Hematopoietic multipotent progenitor cell (in vitro differentiated cells): ENCODE results near the gene MBD3. TPM values are rescaled to one million over a fixed set of nuclear protein-coding genes. Genes with fewer than 3 reads are reported as not detected.
A peak's percentile ranks its signal among the peaks of the same experiment; 100 is the strongest.

Experiments
- DNase-seq, 3 donors: peaks; one replicate each; pipeline ENCODE4 v3.0.0-alpha.2; 2011 to 2015; ENCODE audit warnings: low read depth in 2 of 3, low spot score in 2 of 3
- total RNA-seq: library from RNA; depleted of rRNA; stranded (reverse); fragments of >200 nt; gene quantifications from one replicate; pipeline ENCODE4 v1.2.3, GENCODE V29; 2012

MBD3 gene
- total RNA-seq, 1 donor: 80.2 TPM

DNA sequence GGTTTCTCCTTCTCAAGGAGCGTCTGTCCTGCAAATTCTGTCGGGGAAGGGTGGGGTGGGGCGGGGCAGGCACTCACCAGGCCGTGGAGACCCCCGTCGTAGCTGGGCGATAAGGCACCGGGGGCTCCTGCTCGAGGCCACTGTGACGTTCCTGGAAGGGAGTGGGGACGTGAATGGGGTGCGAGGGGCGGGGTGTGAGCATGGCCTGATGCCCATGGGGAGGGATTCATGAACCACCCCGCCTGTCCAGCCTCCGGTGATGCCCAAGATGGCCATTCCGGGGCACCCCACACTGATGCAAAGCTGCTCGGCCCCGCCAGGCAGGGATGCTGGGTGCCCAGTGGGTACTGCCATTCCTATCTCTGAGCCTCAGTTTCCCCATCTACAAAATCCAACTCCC is 27.0 kb upstream of the MBD3 start:
- DNase-seq: no peak

DNA sequence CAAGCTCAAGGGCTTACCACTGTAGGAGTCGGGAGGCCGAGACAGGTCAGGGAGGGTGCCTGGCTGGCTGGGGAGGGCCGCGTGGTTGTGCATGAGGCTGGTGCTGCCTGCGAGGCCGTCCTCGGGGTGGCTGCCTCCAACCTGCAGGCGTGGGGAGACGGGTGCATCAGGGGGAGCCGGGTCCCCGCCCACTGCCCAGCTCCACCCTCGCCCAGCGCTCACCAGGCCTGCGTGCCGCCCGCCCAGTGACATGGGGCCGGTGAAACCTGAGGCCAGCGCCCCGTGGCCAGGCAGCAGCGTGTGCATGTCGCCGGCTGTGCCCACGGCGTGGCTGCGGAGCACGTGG is 26.4 kb upstream of the MBD3 start:
- no peak for DNase-seq

DNA sequence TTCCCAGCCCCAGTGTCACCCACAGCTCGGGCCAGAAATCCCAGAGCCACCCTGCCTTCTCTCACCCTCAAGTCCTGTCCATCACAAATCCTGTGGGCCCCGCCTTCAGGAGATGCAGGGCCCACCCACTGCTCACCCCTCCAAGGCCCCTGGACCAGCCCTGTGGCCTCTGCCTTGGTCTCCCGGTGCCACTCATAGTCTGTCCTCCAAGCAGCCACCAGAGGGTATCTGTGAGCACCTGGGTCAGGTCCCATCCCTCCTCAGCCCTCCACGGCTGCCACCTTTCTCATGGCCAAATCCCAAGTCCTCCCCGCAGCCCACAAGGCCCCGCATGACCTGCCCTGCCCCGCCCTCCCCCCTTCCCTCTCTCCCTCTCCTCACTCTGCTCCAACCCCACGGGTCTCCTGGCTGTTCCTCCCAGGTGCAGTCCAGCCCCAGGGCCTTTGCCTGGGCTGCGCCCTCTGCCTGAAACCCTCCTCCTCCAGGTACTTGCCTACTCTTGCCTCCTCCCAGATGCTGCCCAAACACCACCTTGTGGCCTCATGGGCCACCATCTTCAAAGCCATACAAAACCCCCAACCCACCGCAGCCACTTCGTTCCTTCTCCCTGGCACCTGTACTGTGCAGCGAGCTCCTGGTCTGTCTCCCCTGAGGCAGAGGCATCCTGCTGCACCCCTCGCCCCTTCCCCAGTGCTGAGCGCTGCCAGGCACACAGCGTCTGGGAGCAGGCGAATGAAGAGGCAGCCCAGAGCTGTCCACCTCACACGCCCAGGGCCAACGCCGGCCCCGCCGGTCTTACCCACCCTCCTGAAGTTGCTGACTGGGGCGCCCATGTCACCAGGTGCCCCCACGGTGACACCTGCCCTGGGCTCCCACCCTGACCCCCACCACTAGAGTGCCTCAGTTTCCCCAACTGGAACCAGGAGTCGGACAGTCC is 25.8 kb upstream of the MBD3 start:
- DNase-seq: peak in 1 of 3 donors; percentile 37

DNA sequence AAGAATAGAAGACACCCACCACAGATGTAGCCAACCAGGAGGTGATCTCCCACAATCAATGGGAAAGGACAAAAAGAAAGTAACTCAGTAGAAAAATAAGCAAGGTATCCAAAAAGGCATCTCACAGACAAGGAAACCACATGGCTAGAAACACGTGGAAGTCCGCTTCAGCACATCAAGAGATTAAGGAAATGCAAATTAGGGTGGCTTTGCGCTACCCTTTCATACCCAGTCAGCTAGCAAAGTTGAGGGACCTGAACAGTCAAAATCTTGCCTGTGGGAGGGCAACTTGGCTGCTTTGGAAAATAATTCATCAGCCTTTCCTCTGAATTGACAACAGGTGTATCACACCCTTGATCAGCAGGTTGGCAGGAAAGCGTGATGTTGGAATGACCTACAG is 24.2 kb upstream of the MBD3 start:
- DNase-seq: no peak

DNA sequence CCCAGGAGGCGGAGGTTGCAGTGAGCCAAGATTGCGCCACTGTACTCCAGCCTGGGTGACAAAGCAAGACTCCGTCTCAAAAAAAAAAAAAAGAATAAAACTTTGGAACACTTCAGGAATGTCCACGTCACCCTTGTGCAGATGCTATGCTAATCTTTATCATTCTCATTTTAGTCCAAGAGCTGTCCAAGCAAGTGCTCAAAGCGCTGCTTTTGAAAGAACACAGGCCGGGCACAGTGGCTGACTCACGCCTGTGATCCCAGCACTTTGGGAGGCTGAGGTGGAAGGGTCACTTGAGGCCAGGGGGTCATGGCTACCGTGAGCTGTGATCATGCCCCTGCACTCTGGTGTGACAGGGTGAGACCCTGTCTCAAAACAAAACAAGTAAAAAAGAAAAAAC is 23.7 kb upstream of the MBD3 start:
- DNase-seq: no peak

DNA sequence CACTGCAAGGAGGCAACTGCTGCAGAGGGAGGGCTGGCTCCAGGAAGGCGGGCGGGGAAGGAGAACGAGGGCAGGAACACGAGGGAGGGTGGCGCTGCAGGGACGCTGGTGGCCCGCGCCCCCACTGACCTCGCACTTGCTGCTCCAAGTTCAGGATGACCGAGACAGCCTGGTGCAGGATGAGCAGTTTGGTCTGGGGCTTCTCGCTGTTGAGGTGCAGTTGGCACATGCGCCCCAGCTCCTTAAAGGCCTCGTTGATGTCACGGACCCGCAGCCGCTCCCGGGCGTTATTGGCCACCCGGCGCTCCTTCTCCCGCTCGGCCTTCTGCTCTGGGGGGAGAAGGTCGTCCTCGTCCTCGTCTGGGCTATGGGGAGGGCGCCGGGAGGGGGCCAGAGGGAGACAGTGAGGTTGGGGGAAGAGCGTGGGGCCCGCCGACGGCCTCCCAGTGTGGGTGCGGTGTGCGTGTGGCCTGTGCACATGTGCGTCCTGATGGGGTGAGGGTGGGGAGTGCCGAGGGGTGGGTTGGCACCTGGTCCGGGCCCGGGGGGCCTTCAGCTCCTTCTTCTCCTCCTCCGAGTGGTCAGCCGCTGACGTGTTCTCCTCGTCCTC is 22.6 kb upstream of the MBD3 start:
- DNase-seq: no peak

DNA sequence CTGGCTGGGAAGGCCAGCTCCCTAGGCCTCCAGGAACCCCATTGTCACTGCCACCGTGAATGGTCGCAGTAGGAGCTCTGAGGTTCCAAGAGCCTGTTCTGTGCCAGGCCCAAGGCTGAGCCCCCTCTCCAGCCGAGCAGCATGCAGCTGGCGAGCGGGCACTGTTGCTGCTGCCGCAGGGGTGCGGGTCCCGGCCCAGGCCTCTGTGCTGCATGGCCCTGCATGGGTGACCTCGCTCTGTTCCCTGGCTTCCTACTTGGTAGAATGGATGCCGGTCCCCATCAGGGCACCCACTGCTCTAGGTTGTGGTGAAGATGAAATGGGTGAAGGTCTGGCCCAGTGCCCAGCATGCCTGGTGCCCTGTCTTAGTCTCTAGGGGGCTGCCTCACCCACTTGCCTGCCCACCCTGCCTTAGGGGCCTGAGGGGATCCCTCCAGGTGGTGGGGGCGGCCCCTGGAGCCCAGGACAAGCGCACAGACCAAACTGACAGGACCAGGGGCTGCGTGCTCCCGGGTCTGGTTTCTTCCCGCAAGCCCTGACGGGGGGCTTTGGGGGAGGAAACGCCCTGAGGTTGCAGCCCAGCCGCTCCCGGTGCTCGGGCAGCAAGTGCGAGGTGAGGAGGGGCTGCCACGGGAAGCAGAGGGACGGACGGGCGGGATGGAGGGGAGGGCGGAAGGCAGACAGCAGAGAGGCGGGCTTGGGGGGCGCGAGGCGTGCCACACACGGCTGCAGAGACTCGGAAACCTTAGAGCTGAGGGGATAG is 21.3 kb upstream of the MBD3 start:
- no peak for DNase-seq

DNA sequence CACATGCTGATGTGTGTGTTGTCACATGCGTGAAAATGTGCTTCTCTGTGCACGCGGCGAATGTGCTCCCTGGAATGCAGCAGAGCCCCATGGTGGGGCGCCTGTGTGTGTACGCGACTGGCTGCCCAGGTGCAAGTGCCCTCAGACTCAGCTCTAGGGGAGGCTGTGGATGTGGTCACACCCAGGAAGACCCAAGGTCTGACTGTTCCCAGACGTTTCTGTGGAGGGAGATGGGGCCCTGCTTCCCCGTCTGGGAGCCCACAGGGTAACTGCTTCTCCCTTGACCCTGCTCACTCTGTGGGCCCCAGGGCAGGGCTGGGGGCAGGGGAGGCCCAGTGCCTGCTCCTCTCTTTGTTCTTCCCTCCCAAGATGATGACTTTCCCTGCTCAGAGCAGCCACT is 20.5 kb upstream of the MBD3 start:
- DNase-seq: no peak

DNA sequence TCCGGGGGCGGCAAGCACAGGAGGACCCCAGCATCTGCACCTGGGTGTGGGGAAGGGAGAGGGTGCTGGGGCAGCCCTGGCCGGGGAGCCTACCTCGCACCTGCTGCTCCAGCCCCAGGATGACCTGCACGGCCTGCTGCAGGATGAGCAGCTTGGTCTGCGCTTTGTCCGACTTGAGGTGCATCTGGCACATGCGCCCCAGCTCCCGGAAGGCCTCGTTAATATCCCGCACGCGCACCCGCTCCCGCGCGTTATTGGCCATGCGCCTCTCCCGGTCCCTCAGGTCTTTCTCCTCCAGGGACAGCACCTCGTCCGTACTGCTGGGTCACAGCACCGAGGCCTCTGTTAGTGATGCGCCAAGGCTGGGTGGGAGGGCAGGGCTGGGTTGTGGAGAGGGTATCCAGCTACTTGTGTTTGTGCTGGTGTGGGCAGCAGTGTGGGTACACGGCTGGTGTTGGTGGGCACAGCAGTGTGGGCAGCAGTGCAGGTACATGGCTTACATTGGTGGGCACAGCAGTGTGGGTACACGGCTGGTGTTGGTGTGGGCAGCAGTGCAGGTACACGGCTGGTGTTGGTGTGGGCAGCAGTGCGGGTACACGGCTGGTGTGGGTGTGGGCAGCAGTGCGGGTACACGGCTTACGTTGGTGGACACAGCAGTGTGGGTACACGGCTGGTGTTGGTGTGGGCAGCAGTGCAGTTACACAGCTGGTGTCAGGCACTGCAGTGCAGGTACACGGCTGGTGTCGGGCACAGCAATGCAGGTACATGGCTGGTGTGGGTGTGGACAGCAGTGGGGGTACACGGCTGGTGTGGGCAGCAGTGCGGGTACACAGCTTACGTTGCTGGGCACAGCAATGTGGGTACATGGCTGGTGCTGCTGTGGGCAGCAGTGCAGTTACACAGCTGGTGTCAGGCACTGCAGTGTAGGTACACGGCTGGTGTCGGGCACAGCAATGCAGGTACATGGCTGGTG is 19.7 kb upstream of the MBD3 start:
- DNase-seq: no peak

DNA sequence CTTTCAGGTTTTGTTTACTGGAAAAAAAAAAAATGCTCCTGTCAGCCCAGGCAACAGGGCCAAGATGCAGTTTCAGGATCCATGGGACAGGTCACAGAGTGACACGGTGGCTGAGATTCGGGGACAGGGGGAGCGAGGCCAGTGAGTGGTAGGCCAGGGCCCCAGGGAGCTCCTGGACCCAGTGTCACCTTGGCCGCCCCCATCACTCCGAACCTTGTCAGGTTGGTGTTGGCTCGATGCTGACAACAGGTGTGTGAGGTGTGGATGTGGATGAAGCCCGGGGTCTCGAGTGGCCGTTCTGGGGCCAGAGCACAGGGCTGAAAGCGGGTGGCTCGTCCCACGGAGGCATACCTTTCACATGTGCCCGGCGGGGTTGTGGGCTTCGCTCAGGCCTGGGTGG is 18.7 kb upstream of the MBD3 start:
- DNase-seq: no peak

DNA sequence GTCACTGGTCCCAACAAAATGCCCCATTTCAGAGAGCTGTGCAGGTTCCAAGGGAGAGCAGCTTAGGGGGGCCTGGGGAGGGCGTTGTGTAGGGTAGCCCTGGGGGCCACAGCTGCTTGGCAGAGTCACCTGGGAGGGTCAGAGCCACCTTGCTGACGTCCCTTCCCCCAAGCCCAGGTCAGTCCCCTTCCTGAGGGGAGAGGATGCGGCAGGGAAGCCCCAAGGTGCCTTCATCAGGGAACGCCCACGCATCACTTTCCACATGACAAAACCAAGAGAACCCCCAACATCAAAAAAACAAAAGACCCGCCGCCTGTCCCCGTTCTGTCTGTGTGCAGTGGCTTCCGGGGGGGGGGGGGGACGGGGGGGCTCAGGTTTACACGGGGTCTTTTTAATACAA is 17.9 kb upstream of the MBD3 start:
- no peak for DNase-seq

DNA sequence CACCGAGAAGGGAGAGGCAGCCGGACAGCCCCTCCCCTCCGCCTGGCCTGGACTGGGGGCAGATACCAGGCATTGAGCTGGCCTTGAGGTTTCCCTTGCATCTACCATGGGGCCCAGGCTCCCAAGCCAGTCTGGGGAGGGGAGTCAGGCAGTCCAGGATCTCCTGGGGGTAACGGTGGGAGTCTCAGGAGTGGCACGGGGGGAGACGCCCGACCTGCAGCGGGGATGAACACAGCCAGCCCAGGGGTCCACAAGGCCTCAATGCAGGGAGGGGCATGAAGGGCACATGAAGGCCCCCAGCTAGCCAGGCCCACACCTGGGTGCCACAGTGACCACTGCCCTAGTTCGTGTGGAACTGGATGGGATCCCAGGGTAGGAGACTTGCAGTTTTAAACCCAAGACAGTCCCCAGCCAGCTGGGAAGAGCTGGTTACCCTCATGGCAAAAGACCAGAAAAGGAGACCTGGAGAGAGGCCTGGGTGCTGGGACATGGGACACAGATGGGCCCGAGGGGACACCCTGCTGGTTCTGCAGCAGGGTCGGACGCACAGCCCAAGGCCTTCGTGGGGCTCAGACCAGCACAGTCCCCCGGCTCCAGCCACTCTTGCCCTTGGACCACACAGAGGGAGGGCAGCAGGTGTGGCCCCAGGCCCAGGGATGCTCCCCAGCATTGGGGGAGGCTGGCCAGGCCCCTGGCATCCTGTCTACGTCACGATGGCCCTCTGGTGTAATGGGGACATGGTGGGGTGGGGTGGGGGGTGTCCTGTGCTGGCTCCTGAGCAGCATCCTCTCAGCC is 17.2 kb upstream of the MBD3 start:
- DNase-seq: no peak

DNA sequence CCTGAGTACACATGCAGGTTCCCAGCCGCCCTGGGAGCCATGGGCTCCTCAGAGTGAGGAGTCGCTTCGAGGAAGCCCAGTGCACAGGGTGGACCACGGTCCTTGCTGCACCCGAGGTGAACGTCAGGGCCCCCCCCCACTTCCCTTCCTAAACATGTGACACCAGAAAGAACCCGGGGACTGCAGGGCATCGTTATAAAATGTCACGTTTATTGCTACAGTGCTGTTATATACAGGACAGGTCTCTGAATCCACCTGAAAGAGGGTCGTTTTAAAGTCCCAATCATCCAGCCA is 16.4 kb upstream of the MBD3 start:
- peak in 1 of 3 donors; percentile 50 for DNase-seq

DNA sequence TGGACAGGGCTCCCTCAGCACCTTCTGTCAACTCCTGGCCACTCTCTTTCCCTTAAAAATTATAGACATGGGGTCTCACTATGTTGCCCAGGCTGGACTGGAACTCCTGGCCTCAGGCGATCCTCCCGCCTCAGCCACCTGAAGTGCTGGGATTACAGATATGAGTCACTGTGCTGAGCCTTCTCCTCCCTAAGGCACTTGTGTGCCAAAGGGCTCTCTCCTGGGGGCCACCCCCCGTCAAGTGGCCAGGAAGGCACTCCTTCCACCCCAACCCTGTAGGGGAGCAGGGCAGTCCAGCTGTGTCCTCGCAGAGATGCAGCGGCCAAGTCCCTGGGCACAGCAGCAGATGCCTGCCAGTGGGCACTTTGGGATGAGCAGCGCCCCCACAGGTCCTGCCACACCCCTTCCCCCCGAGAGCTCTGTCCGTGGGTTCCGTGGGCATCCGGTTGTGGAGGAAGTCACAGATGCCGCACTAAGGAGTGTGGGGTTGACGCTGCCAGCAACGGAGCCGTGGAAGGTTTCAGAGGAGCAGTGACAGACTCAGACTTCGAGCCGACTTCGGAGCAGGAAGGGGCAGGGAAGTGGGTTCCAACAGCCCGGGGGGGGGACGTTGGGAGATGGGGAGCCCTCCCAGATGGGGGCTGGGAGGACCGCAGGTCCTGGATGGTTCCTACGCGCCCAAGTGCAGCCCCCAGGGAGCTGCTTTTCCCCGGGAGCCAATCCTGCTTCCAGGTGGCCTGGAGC is 15.9 kb upstream of the MBD3 start:
- peak in 1 of 3 donors; percentile 38 for DNase-seq

DNA sequence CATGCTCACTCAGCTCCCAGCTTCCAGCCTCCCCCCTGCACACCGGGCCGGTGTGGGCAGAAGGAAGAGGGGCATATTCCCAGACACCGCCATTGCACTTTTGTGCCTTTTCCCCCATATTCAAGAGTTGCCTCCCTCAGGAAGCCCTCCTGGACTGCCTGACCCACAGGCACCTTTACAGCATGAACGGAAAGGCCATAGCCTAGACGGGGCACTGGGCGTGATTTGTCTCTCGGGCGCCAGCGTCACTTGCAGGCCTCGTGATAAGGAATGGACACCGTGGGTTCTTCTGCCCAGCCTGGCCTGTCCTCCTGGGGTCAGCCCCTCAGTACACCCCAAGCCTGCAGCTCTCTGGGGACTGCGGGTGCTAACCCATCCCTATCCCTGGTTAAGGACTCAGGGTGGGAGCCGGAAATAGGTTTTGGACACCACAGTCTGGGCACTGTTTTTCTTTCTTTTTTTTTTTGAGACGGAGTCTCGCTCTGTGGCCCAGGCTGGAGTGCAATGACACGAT is 13.5 kb upstream of the MBD3 start:
- no peak for DNase-seq

DNA sequence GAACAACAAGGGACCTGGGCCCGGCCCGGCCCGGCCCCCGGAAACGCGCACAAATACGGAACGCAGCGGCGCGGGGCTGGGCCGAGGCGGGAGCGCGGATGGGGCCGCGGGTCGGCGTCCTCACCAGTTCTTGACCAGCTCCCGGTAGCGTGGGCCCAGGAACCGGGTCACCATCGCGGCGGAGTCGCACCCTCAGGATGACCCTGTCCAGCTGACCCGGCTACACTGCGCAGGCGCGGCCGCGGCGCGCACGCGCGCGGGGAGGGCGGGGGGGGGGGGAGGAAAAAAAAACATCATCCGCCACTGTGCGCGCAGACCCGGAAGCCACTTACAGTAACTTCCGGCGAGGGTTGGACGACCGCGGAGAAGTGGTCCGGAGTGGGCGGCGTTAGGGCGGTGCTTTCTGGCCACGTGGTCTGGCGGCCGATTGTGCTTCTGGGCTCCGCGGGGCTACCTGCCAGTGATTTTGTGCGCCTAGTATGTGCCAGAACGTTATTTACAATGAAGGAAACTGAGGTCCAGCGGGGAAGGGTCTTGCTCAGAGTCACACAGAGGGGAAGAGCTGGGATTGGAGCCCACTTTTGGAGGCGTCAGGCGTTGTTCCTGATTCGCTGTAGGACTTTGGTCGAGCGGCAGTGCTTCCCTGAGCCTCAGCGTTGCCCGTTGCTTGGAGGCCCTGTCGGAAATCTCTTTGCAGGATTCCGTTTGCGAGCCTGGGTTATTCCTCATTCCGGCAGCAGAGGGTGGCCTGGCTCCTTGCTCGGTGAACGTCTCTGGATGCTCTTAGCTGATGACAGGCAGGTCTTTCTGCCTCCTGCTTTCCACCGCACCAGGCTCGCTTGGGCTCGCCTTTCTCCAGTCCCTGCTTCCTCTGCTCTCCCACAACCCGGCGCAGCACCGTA is 12.8 kb upstream of the MBD3 start, which contains the start of gene UQCR11:
Gene UQCR11 (minus strand): TSS at position 227 of the 902 bp plus-strand sequence. CDS start 53 bp downstream, at position 174.
- peak; percentile 77 to 96 (median 94) for DNase-seq

DNA sequence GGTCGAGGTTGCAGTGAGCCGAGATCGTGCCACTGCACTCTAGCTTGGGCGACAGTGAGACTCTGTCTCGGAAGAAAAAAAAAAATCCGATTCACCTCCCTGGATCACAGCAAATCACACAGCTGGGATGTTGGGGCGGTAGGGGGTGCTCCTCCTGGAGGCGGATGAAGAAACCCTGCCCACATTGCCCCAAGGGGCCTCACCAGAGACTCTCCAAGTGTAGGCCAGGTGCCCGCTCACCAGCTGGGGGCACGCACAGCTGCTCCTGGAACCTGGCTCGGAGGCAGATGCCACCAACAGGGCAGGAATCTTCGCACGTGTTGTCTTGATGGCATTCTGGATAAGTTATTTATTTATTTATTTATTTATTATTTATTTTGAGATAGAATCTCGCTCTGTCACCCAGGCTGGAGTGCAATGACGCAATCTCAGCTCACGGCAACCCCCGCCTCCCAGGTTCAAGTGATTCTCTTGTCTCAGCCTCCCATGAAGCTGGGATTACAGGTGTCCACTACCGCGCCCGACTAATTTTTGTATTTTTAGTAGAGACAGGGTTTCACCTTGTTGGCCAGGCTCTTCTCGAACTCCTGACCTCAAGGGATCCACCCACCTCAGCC is 9.5 kb upstream of the MBD3 start:
- DNase-seq: no peak
